Measurements from ENCODE around the gene PRPF40B. TPM values are rescaled to one million over a fixed set of nuclear protein-coding genes. Genes with fewer than 3 reads are reported as not detected.

Gene PRPF40B
- total RNA-seq, 4 donors from 2014 or later = 14.6 to 24.0 (median 18.3) TPM

DNA sequence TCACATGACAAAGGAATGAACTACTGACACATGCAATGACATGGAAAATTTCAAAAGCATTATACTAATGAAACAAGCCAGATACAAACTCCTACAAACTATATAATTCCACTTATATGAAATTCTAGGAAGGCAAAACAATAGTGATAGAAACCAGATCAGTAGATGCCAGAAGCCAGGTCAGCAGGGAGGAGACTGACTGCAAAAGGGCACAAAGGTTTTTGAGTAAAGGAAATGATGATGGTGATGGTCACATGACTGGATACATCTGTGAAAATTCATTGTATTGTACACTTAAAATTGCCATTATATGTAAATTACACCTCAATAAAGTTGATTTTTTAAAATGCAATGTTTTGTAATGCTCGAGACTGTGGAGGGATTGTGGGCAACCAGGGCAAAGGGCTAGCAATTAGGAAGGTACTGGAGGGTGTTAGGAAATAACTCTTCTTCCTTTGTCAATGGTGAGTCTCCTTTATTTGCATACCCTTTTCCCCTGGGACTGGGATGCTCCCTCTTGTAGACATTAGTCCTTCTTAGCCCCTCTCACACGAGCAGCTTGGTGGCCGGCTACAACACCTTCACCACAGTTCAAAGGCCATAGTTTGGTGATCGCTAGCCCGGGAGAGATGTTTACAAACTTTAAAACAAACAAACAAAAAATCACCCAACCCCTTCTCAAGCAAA is 6.7 kb upstream of the PRPF40B start:
- ATAC-seq = no peak

DNA sequence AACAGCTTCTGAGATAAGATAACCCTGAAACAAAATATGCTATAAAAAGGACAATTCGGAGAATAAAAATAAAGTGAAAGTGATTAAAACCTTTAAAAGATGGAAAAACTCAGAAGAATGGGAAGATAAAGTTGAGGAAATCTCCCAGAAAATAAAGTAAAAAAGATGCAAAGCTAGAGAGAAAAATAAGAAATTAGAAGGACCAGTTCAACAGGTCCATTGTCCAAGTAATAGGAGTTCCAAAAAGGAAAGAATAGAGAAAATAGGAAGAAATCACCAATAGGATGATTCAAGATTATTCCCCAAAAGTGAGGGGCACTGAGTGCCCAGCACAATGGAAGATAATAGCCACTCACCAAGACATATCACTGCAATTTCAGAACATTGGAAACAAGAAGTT is 4.8 kb upstream of the PRPF40B start:
- WGBS, 2 donors (ENCODE audit: low coverage in 1 of 2) = 75% methylated on average over 1 of the region's 1 CpG; no CpG with 5 or more reads in 1 of the 2 donors

More for the DNA sequence above, 6.7 kb upstream of the PRPF40B start:
- Histone ChIP-seq H3K36me3 (no peaks in the 10 kb centered on the region), H3K27ac (no peak overlapping the region), H3K27me3 (peaks cover 4% of the 10 kb centered on the region), H3K4me3 (no peak overlapping the region), H3K9me3 (no peaks in the 10 kb centered on the region), H3K4me1 (peaks cover 0 to 5% (median 2%) of the 10 kb centered on the region in 3 donors)
- WGBS, 2 donors (ENCODE audit: low coverage in 1 of 2) = 50 to 63% methylated on average over 4 to 5 of the region's 5 CpGs
- no peak for TF ChIP-seq EP300 (IDR thresholded peaks at IDR 0.05)
- no peak for TF ChIP-seq POLR2A (IDR thresholded peaks at IDR 0.05)
- TF ChIP-seq POLR2AphosphoS5 (IDR thresholded peaks at IDR 0.05) = no peak
- TF ChIP-seq, protein P1, sequence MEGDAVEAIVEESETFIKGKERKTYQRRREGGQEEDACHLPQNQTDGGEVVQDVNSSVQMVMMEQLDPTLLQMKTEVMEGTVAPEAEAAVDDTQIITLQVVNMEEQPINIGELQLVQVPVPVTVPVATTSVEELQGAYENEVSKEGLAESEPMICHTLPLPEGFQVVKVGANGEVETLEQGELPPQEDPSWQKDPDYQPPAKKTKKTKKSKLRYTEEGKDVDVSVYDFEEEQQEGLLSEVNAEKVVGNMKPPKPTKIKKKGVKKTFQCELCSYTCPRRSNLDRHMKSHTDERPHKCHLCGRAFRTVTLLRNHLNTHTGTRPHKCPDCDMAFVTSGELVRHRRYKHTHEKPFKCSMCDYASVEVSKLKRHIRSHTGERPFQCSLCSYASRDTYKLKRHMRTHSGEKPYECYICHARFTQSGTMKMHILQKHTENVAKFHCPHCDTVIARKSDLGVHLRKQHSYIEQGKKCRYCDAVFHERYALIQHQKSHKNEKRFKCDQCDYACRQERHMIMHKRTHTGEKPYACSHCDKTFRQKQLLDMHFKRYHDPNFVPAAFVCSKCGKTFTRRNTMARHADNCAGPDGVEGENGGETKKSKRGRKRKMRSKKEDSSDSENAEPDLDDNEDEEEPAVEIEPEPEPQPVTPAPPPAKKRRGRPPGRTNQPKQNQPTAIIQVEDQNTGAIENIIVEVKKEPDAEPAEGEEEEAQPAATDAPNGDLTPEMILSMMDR (IDR thresholded peaks at IDR 0.05) = no peak

DNA sequence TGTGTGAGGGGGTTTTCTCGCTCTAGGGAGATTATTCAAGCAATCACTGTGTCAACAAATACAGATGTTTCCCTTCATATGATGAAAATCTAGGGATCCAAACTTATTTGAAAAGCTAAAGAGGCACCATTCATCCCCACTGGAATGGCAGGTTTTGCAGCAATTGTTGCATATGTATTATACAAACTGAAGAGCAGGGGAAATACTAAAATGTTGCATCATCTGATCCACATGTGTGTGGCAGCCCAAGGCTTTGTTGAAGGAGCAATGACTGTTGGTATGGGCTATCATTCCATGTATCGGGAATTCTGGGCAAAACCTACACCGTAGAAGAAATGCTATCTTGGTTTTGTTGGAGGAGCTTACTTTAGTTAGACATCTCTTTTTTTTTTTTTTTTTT is 4.1 kb upstream of the PRPF40B start:
- peaks cover 0 to 24% (median 9%) of the 10 kb centered on the region in 3 donors for H3K4me1 ChIP-seq
- no peak for ATAC-seq
- H3K36me3 ChIP-seq = no peaks in the 10 kb centered on the region
- H3K27ac ChIP-seq = no peak overlapping the region
- H3K9me3 ChIP-seq = no peaks in the 10 kb centered on the region
- H3K27me3 ChIP-seq = no peaks in the 10 kb centered on the region
- WGBS, 2 donors (ENCODE audit: low coverage in 1 of 2) = 90 to 93% methylated on average over 3 of the region's 3 CpGs
- TF ChIP-seq POLR2AphosphoS5 (IDR thresholded peaks at IDR 0.05) (no peak), EP300 (IDR thresholded peaks at IDR 0.05) (no peak), POLR2A (IDR thresholded peaks at IDR 0.05) (no peak)
- TF ChIP-seq, protein P1 (IDR thresholded peaks at IDR 0.05) = no peak
- H3K4me3 ChIP-seq = no peak overlapping the region

More for the DNA sequence above, 4.8 kb upstream of the PRPF40B start:
- Histone ChIP-seq H3K27me3 (peaks cover 3% of the 10 kb centered on the region), H3K27ac (no peak overlapping the region), H3K36me3 (no peaks in the 10 kb centered on the region), H3K4me3 (no peak overlapping the region), H3K4me1 (peaks cover 0 to 17% (median 9%) of the 10 kb centered on the region in 3 donors), H3K9me3 (no peaks in the 10 kb centered on the region)
- TF ChIP-seq EP300 (IDR thresholded peaks at IDR 0.05) (no peak), POLR2A (IDR thresholded peaks at IDR 0.05) (no peak), POLR2AphosphoS5 (IDR thresholded peaks at IDR 0.05) (no peak)
- TF ChIP-seq, protein P1 (IDR thresholded peaks at IDR 0.05) = no peak
- ATAC-seq = no peak

DNA sequence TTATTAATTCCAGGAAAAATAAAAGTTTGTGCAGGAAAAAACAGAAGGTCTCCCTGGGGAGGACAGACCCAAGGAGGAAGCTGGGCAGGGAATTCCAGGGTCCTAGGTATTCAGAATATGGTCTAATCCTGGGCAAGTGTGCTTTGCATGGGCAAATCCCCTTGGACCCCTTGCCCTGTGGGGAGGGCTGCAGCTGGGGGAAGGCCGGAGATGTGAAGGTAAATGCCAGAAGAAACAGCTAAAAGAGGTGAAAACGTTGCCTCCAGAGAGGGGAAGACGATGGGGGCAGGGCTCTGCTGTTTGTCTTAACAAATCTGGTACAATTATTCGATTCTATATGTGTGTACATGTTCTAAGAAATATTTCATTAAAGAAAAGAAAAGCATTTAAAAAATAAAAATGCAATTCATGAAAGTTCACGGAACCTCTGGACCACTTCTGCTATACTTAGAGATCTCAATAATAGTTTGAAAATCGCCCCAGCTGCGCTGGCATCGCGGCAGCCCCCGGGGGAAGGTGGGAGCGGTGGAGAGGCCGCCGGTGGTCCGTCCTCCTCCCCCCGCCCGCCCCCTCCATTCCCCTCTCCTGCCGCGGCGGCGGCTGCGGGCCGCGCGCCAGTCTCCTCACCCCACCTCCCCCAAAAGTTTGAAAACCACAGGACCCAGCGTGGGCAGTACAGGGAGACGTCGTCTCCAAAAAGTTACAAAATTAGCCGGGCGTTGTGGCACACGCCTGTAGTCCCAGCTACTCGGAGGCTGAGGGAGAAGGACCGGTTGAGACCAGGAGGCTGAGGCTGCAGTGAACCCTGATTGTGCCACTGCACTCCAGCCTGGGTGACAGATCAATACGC is 1.5 kb upstream of the PRPF40B start:
- H3K27me3 ChIP-seq = no peaks in the 10 kb centered on the region
- no peak for TF ChIP-seq POLR2AphosphoS5 (IDR thresholded peaks at IDR 0.05)
- no peak for TF ChIP-seq EP300 (IDR thresholded peaks at IDR 0.05)
- TF ChIP-seq, protein P1 (IDR thresholded peaks at IDR 0.05) = no peak
- no peak for TF ChIP-seq POLR2A (IDR thresholded peaks at IDR 0.05)
- 5 to 14% methylated on average over 10 to 17 of the region's 33 CpGs for WGBS, 2 donors (ENCODE audit: low coverage in 1 of 2)

More for the DNA sequence above, 1.5 kb upstream of the PRPF40B start:
- H3K4me3 ChIP-seq = peak overlapping the region; percentile 41 to 69
- H3K27ac ChIP-seq = peak overlapping the region; percentile 68 to 92 (median 90)
- no peaks in the 10 kb centered on the region for H3K9me3 ChIP-seq
- H3K36me3 ChIP-seq = no peaks in the 10 kb centered on the region
- ATAC-seq = no peak
- H3K4me1 ChIP-seq = peaks cover 0 to 40% (median 9%) of the 10 kb centered on the region in 3 donors
